Uterus (tissue), 2 donors: ENCODE results near the gene KRTAP3-1.

ENCODE experiments used
- POLR2A ChIP-seq, 2 donors: fragments of 450-650 bp; IDR thresholded peaks; one replicate each; pipeline ENCODE4 v1.6.1; 2016; ENCODE audit warnings: antibody characterized with exemption in 2 of 2, mild to moderate bottlenecking in 1 of 2, moderate library complexity in 1 of 2
- TF ChIP-seq, protein P1 (sequence below), 4 experiments: fragments of 200-600 bp in 2 of 4; fragments of 450-650 bp in 2 of 4; sonication (generic) in 2 of 4; IDR thresholded peaks; one replicate each; pipeline ENCODE4 v1.5.1; 2016 to 2019; ENCODE audit warnings: antibody characterized with exemption in 4 of 4, mild to moderate bottlenecking in 2 of 4, moderate library complexity in 1 of 4

DNA sequence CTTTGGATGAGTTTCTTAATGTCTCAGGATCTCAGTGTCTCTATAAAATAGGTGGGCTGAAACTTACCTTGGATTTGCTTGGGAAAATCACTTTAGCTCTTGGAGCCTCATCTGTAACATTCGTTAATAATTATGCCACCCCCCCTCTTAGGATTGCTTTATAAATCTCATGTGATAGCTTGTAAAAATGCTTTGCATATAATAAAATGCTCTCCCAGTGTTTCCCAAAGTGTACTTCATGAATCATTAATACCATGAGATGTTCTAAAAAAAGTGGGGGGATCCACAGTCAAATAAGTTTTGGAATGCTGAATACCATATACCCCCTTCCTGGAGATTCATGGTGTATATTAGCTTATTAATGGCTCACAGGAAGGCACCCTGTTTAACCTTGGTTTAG, 47.3 kb downstream of the KRTAP3-1 start:
- TF ChIP-seq, protein P1, sequence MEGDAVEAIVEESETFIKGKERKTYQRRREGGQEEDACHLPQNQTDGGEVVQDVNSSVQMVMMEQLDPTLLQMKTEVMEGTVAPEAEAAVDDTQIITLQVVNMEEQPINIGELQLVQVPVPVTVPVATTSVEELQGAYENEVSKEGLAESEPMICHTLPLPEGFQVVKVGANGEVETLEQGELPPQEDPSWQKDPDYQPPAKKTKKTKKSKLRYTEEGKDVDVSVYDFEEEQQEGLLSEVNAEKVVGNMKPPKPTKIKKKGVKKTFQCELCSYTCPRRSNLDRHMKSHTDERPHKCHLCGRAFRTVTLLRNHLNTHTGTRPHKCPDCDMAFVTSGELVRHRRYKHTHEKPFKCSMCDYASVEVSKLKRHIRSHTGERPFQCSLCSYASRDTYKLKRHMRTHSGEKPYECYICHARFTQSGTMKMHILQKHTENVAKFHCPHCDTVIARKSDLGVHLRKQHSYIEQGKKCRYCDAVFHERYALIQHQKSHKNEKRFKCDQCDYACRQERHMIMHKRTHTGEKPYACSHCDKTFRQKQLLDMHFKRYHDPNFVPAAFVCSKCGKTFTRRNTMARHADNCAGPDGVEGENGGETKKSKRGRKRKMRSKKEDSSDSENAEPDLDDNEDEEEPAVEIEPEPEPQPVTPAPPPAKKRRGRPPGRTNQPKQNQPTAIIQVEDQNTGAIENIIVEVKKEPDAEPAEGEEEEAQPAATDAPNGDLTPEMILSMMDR (IDR thresholded peaks at IDR 0.05): no peak
- TF ChIP-seq POLR2A (IDR thresholded peaks at IDR 0.05): no peak
